Nephron (organoid): ENCODE measurements around the gene C1R.

ENCODE experiments used
- H3K27ac Mint-ChIP-seq, 3 experiments: 2 replicates each; pipeline ENCODE4 v1.8.0; 2020; ENCODE audit warnings: mixed read lengths in 3 of 3, mild to moderate bottlenecking in 2 of 3, moderate library complexity in 1 of 3
- H3K27me3 Mint-ChIP-seq: 2 replicates; pipeline ENCODE4 v1.8.0; 2021; ENCODE audit warnings: low read depth, mild to moderate bottlenecking, moderate library complexity, mixed read lengths
- H3K36me3 Mint-ChIP-seq: 2 replicates; pipeline ENCODE4 v1.8.0; 2020; ENCODE audit warnings: low read depth, mixed read lengths
- H3K4me1 Mint-ChIP-seq: 2 replicates; pipeline ENCODE4 v1.8.0; 2020; ENCODE audit warnings: mixed read lengths
- H3K4me3 Mint-ChIP-seq, 3 experiments: 2 replicates each; pipeline ENCODE4 v1.8.0; 2020; ENCODE audit warnings: mild to moderate bottlenecking in 3 of 3, mixed read lengths in 3 of 3, moderate library complexity in 2 of 3
- H3K9me3 Mint-ChIP-seq: 2 replicates; pipeline ENCODE4 v1.8.0; 2020; ENCODE audit warnings: mixed read lengths
- CTCF ChIP-seq, 3 experiments: fragments of 200-600 bp; sonication (generic); IDR thresholded peaks; one replicate each; pipeline ENCODE4 v1.5.0; 2021; ENCODE audit warnings: antibody characterized with exemption in 3 of 3; ENCODE audit not compliant: unreplicated experiment in 3 of 3

C1R gene

GRCh38 chr12:7068994-7069346 is 23.3 kb downstream of the C1R start:
- H3K4me3 Mint-ChIP-seq, result no peak overlapping the region
- H3K4me1 Mint-ChIP-seq, result peaks cover 9% of the 10 kb centered on the region
- TF ChIP-seq CTCF (IDR thresholded peaks at IDR 0.05; ENCODE audit: unreplicated experiment in 3 of 3), result no peak
- H3K36me3 Mint-ChIP-seq, result no peaks in the 10 kb centered on the region
- H3K27ac Mint-ChIP-seq, result peak overlapping the region in 1 of 3 experiments; percentile 28
- no peaks in the 10 kb centered on the region for H3K9me3 Mint-ChIP-seq
- H3K27me3 Mint-ChIP-seq, result peaks cover 9% of the 10 kb centered on the region

- Mint-ChIP-seq H3K4me1 (peaks cover 11% of the 10 kb centered on the region), H3K9me3 (no peaks in the 10 kb centered on the region), H3K27me3 (peaks cover 9% of the 10 kb centered on the region), H3K27ac (peak overlapping the region in 1 of 3 experiments; percentile 28), H3K4me3 (no peak overlapping the region), H3K36me3 (no peaks in the 10 kb centered on the region)
- TF ChIP-seq CTCF (IDR thresholded peaks at IDR 0.05; ENCODE audit: unreplicated experiment in 3 of 3), result no peak
Measured at GRCh38 chr12:7068240-7068993, 23.8 kb downstream of the C1R start.

- H3K27ac Mint-ChIP-seq, result no peak overlapping the region
- no peak for TF ChIP-seq CTCF (IDR thresholded peaks at IDR 0.05; ENCODE audit: unreplicated experiment in 3 of 3)
- H3K4me1 Mint-ChIP-seq, result peaks cover 11% of the 10 kb centered on the region
- peaks cover 9% of the 10 kb centered on the region for H3K27me3 Mint-ChIP-seq
- H3K36me3 Mint-ChIP-seq, result no peaks in the 10 kb centered on the region
- no peaks in the 10 kb centered on the region for H3K9me3 Mint-ChIP-seq
- no peak overlapping the region for H3K4me3 Mint-ChIP-seq
Measured at GRCh38 chr12:7067096-7067495, 25.1 kb downstream of the C1R start.

- Mint-ChIP-seq H3K27me3 (peaks cover 7% of the 10 kb centered on the region), H3K27ac (no peak overlapping the region), H3K9me3 (no peaks in the 10 kb centered on the region), H3K36me3 (no peaks in the 10 kb centered on the region), H3K4me3 (no peak overlapping the region), H3K4me1 (peaks cover 11% of the 10 kb centered on the region)
- no peak for TF ChIP-seq CTCF (IDR thresholded peaks at IDR 0.05; ENCODE audit: unreplicated experiment in 3 of 3)
Measured at GRCh38 chr12:7066596-7066995, 25.6 kb downstream of the C1R start.

GRCh38 chr12:7065073-7065623 is 27.1 kb downstream of the C1R start:
- Mint-ChIP-seq H3K4me3 (no peak overlapping the region), H3K27ac (no peak overlapping the region), H3K9me3 (no peaks in the 10 kb centered on the region), H3K36me3 (no peaks in the 10 kb centered on the region), H3K27me3 (peaks cover 6% of the 10 kb centered on the region), H3K4me1 (peaks cover 18% of the 10 kb centered on the region)
- TF ChIP-seq CTCF (IDR thresholded peaks at IDR 0.05; ENCODE audit: unreplicated experiment in 3 of 3), result no peak

- Mint-ChIP-seq H3K9me3 (no peaks in the 10 kb centered on the region), H3K4me1 (peaks cover 20% of the 10 kb centered on the region), H3K27me3 (peaks cover 6% of the 10 kb centered on the region), H3K36me3 (no peaks in the 10 kb centered on the region), H3K27ac (no peak overlapping the region), H3K4me3 (no peak overlapping the region)
- no peak for TF ChIP-seq CTCF (IDR thresholded peaks at IDR 0.05; ENCODE audit: unreplicated experiment in 3 of 3)
Measured at GRCh38 chr12:7064516-7064915, 27.7 kb downstream of the C1R start.
